KOPT-K1 (cell line): Measurements from ENCODE around the gene PRR13.
"Not testable (repeated sequence)": the region's sequence is repeated elsewhere in the genome, so short reads cannot be mapped to it uniquely, and the experiment has no call there.

Experiments used
- H3K27ac ChIP-seq: fragments of 200-600 bp; sonication (generic); 2 replicates; pipeline ENCODE4 v1.5.1; 2016; ENCODE audit warnings: antibody characterized with exemption, mild to moderate bottlenecking, low read depth, low read length; ENCODE audit not compliant: poor library complexity, severe bottlenecking
- H3K36me3 ChIP-seq: fragments of 200-600 bp; sonication (generic); 2 replicates; pipeline ENCODE4 v1.5.1; 2017; ENCODE audit warnings: antibody characterized with exemption, mild to moderate bottlenecking, low read length, moderate library complexity; ENCODE audit not compliant: insufficient read depth
- H3K9me3 ChIP-seq: fragments of 200-600 bp; sonication (generic); 2 replicates; pipeline ENCODE4 v1.5.1; 2017; ENCODE audit warnings: antibody characterized with exemption, low read length, mild to moderate bottlenecking; ENCODE audit not compliant: insufficient read depth, poor library complexity, severe bottlenecking

Gene PRR13

DNA sequence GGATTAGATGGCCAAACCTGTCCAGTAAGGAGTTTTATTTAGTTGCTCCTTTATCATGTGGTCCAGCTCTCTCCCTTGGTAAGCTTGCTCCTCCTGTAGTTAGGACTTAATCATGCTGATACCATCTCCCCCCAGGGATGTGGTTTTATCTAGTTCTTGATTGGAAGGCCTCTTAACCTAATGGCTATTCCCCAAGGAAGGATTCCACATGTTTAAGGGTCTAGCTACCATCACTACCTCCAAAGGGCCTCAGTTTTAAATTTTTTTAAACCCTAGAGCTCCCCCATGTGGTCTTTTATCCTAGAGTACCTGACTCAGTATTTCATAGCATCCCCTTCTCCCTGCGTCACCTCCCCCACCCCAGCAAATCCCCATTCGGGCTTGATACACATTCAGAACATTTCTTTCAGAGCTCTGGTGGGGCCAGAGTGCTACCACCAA, 35.3 kb downstream of the PRR13 start:
- Histone ChIP-seq H3K27ac (no peak overlapping the region), H3K9me3 (no peaks in the 10 kb centered on the region), H3K36me3 (peaks cover 100% of the 10 kb centered on the region)

DNA sequence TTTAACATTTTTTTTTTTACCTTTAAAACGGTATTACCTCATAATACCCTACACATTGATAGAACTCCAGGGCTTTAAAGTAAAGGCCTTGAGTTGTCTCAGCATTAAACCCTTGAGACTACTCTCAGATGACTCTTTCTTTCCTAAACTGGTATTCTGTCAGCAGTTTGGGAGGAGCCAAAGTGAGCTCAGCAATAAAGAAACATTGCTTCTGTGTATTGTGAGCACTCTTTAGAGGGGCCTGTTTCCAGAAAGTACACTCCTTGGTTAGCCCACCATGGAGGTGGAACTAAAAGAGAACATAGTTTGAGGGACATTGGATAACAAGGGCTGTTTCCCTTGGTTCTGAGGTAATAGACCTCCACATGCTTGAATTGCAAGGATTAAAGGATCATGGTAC, 37.3 kb downstream of the PRR13 start:
- Histone ChIP-seq H3K9me3 (no peaks in the 10 kb centered on the region), H3K27ac (no peak overlapping the region), H3K36me3 (peaks cover 100% of the 10 kb centered on the region)

DNA sequence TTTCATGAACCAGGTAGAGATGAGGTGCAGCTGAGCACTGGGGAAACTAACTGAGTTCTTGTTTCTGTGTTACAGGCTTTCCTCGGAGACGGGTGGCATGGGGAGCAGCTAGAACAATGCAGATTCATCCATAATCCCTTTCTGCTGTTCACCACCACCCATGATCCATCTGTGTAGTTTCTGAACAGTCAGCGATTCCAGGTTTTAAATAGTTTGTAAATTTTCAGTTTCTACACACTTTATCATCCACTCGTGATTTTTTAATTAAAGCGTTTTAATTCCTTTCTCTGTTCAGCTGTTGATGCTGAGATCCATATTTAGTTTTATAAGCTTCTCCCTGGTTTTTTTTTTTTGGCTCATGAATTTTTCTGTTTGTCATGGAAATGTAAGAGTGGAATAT, 37.8 kb downstream of the PRR13 start:
- Histone ChIP-seq H3K9me3 (no peaks in the 10 kb centered on the region), H3K27ac (no peak overlapping the region), H3K36me3 (peaks cover 100% of the 10 kb centered on the region)

DNA sequence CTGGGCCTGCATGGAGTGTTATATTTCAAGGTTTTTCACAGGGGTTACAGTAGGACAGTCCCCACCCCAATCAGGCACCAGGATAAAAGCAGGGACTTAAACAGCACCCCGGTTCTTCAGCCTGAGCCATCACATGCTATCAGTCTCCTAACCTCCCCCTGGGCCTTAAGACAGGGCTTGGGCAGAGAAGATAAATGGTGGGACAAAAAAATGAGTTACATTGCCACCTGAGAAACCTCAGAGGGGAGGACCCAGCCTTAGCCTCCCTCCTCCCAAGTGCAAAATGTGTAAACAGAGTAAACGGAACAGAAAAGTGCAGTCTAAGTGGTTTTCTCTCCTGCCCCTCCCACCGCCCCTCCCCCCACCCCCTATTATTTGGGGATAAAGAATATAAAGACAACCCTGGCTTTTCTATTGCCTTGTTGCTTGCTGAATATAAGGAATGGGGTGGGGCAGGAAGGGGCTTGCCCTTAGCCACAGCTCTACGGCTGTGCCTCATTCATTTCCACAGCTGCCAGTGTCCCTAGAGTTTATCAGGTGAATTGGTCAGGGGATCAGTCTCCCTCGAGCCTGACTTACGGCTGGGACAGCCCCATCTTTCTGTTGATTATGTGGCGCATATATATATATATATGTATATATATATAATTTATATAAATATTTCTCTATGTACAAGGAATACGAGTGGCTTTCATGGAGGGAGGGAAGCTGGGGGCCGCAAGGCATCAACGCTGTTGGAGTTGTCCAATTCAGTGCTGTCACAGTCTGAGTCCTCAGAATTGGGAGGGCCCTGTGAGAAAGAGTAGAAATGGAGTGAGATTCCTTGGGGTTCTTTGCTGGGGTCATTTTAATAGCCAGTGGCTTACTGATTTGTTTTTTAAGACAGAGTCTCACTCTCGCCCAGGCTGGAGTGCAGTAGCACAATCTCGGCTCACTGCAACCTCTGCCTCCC, 39.2 kb downstream of the PRR13 start:
- Histone ChIP-seq H3K9me3 (no peaks in the 10 kb centered on the region), H3K36me3 (peaks cover 100% of the 10 kb centered on the region), H3K27ac (no peak overlapping the region)

DNA sequence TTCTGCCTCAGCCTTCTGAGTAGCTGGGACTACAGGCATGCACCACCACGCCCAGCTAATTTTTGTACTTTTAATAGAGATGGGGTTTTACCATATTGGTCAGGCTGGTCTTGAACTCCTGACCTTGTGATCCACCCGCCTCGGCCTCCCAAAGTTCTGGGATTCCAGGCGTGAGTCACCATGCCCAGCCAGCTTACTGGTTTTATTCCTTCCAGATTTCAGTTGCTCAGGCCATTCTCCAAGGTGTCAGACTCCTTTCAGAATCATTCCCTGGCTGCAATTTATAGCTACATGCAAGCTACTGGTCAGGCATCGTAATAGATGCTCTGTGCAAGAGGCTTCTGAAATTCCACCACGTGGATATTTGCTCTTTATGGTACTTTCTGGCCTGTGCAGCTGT, 39.9 kb downstream of the PRR13 start:
- H3K36me3 ChIP-seq, result peaks cover 100% of the 10 kb centered on the region
- not testable (repeated sequence) for H3K9me3 ChIP-seq, H3K27ac ChIP-seq

DNA sequence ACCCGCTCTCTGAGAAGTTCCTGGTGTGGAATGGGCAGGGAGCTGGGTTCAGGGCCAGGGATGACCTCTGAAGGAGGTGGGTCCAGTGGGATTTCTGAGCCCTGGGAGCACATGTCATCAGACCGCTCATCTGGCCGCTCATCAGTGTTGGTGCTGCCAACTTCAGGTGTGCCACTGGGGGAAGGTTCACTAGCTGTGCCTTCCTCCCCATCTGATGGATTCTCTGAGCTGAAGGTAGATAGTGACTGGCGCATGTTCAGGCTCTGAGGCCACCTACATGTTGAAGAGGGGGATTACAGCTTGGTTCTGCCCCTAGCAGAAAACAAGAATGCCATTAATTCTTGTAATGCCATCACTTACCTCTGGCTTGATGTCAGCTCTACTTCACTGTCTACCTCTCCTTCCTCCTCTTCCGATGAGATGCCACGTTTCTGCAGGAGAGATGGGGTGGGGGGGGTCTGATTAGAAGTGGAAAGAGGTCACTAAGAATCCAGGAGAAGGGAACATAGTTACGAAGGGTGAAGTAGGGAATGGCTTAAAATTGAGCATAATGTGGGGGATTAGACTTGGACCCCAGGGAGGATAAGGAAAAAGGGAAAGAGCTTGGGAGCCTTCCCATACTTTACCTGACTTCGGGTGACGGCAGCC, 40.5 kb downstream of the PRR13 start:
- no peak overlapping the region for H3K27ac ChIP-seq
- H3K36me3 ChIP-seq, result peaks cover 100% of the 10 kb centered on the region

DNA sequence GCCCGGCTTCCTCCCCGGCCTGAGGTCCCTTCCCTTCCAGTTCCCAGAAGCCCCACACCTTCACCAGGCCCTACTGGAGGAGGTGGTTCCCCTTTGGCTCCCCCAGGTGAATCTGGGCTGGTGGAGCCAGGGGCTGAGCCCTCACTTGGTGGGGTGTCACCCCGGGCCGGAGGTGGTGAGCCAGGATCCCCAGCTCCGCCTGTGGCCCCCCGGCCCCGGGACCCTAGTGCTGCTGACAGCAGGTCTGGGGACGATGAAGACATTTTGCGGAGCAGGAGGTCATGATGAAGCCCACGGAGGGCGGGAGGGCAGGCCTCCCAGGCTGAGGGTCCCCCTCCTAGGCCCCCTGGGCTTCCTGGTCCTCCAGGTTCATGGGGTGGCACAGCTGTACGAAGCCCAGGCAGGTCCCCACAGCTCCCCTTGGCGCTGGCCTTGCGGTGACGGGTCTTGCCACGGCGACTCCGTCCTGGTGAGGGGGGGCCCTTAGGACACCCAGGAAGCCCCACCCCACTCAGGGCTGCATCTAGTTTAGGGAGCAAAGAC, 41.2 kb downstream of the PRR13 start:
- H3K9me3 ChIP-seq, result no peaks in the 10 kb centered on the region
- peaks cover 100% of the 10 kb centered on the region for H3K36me3 ChIP-seq
- no peak overlapping the region for H3K27ac ChIP-seq

More for the DNA sequence above, 40.5 kb downstream of the PRR13 start:
- no peaks in the 10 kb centered on the region for H3K9me3 ChIP-seq

DNA sequence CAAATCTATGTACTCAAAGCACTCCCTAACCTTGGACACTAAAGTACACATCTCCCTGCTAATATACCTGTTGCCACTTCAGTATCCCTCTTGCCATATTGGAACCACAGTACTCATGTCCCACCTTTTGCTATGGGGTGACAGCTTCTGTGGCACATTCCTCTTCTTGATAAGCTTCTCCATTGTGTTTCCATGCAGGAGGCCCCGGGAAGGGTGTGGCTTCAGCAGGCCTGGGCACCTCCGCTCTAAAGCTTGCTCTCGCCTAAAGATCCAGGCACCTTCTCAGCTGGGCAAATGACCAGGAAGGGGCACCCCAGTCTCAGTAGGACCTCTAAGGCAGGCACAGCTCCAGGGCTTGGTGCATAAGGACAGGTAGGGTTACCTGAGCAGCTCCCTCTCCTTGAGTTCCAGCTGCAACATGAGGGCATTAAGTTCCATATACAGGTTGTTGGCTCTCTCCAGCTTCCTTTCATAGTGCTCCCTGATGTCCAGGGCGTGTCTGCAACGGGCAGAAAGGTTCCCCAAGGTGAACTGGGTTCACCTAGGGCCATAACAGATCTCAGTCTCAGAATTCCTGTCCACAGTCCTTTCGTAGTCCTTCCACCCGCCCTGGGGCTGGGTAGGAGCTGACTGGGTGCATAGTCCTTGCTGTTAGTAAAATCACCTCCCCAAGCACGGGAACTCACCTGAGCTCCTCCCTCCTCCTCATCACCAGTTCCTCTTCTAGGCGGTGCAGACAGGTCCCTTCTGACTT, 41.9 kb downstream of the PRR13 start:
- H3K27ac ChIP-seq, result no peak overlapping the region
- no peaks in the 10 kb centered on the region for H3K9me3 ChIP-seq
- peaks cover 98% of the 10 kb centered on the region for H3K36me3 ChIP-seq

DNA sequence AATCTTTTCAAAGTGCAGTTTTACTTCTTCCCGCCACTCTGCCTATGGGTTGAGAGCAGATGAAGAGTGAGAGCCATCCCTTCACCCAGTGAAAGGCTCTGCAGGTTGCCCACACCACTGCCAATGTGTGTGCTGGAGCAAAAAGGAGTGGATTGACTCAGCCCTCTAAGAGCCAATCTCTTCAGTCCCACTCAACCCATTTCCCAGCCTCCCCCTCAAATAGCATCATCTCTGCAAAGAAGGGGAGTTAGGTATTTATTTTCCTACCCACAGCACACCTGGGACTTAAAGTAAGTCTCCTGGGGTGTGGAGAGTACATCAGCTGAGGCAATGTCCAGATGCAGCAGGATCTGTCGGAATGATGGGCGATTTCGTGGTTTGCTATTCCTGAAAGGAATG, 42.4 kb downstream of the PRR13 start:
- no peaks in the 10 kb centered on the region for H3K9me3 ChIP-seq
- peaks cover 92% of the 10 kb centered on the region for H3K36me3 ChIP-seq
- H3K27ac ChIP-seq, result no peak overlapping the region

DNA sequence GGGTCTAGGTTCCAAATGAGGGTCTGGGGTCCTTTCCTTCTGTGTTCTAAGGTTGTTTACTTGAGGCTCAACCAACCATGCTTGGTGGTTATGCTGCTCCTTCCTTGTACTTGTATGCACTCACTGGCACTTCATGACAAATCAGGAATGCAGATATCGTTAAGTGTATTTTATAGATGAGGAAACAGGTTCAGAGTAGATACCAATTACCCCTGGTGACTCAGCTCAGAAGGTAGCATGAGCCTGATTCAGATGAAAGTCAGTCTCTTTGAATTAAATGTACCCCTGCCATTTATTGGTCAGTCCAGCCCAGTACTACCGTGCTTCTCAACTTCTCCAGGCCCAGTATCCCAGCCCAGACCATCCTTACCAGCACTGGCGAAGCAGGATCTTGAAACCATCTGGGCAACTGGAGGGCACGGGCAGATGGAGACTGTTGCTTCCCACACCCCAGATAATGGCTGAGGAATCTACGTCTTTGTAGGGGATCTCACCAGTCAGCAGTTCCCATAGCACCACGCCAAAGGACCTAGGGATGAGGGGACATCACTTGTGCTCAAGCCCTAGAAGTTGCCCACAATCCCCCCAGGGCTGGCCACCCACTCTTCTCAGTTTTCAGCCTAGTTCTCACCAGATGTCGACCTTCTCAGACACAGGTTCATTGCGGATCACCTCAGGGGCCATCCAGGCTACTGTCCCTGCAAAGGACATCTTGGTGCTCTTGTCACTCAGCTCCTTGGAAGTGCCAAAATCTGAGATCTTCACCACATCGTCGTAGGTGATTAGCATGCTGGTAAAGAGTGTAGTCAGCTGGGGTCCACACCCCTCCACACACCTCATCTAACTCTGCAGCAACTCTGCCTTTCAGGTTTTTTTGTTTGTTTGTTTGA, 43.4 kb downstream of the PRR13 start:
- Histone ChIP-seq H3K36me3 (peaks cover 83% of the 10 kb centered on the region), H3K9me3 (no peaks in the 10 kb centered on the region), H3K27ac (no peak overlapping the region)

DNA sequence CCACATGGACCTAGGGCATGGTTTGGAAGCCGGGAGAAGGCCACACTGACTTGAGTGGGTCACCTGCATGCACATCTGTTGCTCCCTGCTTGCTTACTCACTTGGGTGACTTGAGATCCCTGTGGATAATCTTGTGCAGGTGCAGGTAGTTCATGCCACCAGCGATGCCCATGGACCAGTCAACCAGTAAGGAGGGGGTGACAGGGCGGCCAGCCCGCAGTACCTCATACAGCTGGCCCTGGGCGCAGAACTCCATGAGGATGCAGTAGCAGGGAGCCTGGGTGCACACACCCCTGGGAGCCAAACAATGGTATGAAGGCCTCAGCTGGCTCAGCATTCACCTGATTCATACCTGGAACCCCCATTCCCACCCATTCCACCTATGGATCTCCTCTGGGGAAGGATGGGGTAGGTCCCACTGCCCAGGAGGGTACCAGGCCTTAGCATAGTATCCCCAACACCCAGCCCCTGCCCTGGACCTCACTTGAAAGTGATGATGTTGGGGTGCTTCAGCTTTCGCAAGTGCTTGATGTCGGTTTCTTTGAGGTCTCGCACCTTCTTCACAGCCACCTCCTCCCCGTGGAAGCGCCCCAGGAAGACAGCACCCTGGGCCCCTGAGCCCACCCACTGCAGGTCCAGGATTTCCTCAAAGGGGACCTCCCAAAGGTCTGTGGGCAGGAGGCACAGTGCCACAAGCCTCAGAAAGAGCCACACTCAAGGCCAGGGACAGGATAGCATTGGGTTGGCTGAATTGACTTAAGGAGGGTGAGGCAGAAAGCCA, 44.6 kb downstream of the PRR13 start:
- H3K36me3 ChIP-seq, result peaks cover 70% of the 10 kb centered on the region
- H3K9me3 ChIP-seq, result no peaks in the 10 kb centered on the region
- no peak overlapping the region for H3K27ac ChIP-seq

DNA sequence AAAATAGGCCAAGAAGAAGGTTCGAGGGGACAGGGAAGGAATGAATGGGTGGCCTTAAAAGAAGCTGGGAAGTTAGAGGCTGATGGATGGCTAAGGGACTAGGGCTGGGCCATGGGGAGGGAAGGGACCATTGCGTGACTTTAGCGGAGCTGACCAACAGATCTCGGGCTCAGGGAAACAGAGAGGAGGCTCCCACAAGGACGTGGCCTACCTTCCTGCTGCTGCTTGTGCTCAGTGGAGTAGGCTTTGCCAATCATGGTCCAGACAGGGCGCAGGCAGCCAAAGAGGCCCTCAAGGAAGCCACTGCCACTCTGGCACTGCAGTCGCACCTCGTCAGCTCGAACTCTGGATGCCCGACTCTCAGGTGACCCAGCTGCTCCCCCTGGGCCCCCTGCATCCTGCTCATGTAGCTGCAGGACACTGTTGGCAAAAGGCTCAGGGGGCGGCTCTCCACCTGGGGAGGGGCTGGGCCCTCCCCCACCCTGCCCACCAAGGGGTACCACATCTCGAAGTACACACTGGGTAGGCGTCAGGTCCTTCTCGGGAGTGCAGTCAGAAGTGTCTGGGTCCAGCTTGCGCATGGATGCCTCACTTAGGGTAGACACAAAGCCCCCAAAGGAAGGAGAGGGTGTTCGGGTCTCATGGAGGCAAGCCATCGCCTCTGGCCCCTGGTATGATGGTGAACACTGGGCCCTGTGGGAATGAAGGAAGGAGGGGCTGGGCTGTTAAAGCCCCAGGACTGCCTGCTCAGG, 45.4 kb downstream of the PRR13 start:
- Histone ChIP-seq H3K27ac (no peak overlapping the region), H3K9me3 (no peaks in the 10 kb centered on the region), H3K36me3 (peaks cover 63% of the 10 kb centered on the region)

DNA sequence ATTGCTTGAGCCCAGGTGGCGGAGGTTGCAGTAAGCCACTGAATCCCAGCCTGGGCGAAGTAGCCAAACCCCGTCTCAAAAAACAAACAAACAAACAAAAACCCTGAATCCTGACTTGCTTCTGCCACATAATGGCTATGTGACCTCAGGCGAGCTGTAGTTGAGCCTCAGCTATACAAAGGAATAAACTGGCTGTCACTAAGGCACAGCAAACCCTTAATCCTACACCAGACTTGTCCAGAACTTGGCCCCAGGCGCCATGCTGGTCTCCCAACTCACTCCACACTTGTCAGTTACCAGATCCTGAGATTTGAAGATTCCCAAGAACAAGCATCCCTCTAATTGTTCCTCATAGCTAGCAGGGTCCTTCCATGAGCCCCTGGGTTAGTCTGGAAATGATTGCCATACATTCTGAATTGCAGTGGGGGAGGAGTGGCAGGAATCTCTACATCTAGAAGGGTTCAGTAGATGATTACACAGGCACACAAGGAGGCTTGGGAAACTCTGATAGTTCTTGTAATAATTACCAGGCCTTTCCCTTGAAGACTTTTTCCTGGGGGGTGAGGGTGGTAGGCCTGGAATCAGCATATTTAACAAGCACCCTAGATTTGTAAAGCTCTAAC, 47.8 kb downstream of the PRR13 start:
- Histone ChIP-seq H3K27ac (no peak overlapping the region), H3K36me3 (peaks cover 38% of the 10 kb centered on the region)

More for the DNA sequence above, 47.8 kb downstream of the PRR13 start:
- H3K9me3 ChIP-seq, result no peaks in the 10 kb centered on the region
